OCI-LY7 (cell line): ENCODE measurements around the gene SLC37A1. TPM values are rescaled to one million over a fixed set of nuclear protein-coding genes. Genes with fewer than 3 reads are reported as not detected.

Experiments
- BruUV-seq: library from RNA; stranded (reverse); fragments of 400-500 nt; replicated peaks from 2 replicates; lab custom pipeline; 2021; lab: Mats Ljungman, UMichigan
- CTCF ChIA-PET: fragments of 300-600 bp; sonication (Branson Sonifier 250); formaldehyde crosslinking; loops from one replicate; lab custom pipeline; 2022; ENCODE audit warnings: antibody characterized with exemption; ENCODE audit not compliant: unreplicated experiment; lab: Charles Lee
- POLR2A ChIA-PET: fragments of 300-600 bp; sonication (Branson Sonifier 250); formaldehyde crosslinking; loops from one replicate; lab custom pipeline; 2022; ENCODE audit warnings: antibody characterized with exemption; lab: Charles Lee
- DNase-seq: peaks from one replicate; pipeline ENCODE4 v3.0.0-alpha.2; 2015; ENCODE audit warnings: low spot score
- H2AFZ ChIP-seq: fragments of 200-600 bp; sonication (generic), shearing (Covaris generic); 2 replicates; pipeline ENCODE4 v1.6.1; 2014; ENCODE audit warnings: mild to moderate bottlenecking, antibody characterized with exemption, low read length, moderate library complexity
- H3K27ac ChIP-seq: fragments of 200-600 bp; sonication (generic); 2 replicates; pipeline ENCODE4 v1.5.1; 2014; ENCODE audit warnings: mixed run types, low read depth, mild to moderate bottlenecking, moderate library complexity, low read length, inconsistent platforms; ENCODE audit not compliant: poor library complexity, severe bottlenecking
- H3K36me3 ChIP-seq: fragments of 200-600 bp; sonication (generic); 2 replicates; pipeline ENCODE4 v1.6.1; 2014; ENCODE audit warnings: mild to moderate bottlenecking, antibody characterized with exemption, low read length, moderate library complexity, mixed read lengths; ENCODE audit not compliant: insufficient read depth
- H3K4me1 ChIP-seq: fragments of 200-600 bp; sonication (generic); 2 replicates; pipeline ENCODE4 v1.5.1; 2014; ENCODE audit warnings: mild to moderate bottlenecking, low read length; ENCODE audit not compliant: insufficient read depth, poor library complexity, severe bottlenecking
- H3K4me2 ChIP-seq: fragments of 200-600 bp; sonication (generic); 2 replicates; pipeline ENCODE4 v1.6.1; 2014; ENCODE audit warnings: mild to moderate bottlenecking, low read length
- H3K4me3 ChIP-seq: fragments of 200-600 bp; sonication (generic); 2 replicates; pipeline ENCODE4 v1.5.1; 2014; ENCODE audit warnings: mild to moderate bottlenecking, low read depth, low read length; ENCODE audit not compliant: poor library complexity, severe bottlenecking
- H3K79me2 ChIP-seq: fragments of 200-600 bp; sonication (generic); 2 replicates; pipeline ENCODE4 v1.6.1; 2016; ENCODE audit warnings: low read depth, mild to moderate bottlenecking, low read length, moderate library complexity, mixed read lengths; ENCODE audit not compliant: insufficient read depth
- H3K9me2 ChIP-seq: fragments of 200-600 bp; sonication (generic); 2 replicates; pipeline ENCODE4 v1.6.1; 2016; ENCODE audit warnings: mild to moderate bottlenecking, low read length, mixed read lengths; ENCODE audit not compliant: insufficient read depth
- H3K9me3 ChIP-seq: fragments of 200-600 bp; sonication (generic); 2 replicates; pipeline ENCODE4 v1.6.1; 2014; ENCODE audit warnings: mild to moderate bottlenecking, mixed run types, low read length, mixed read lengths
- H4K20me1 ChIP-seq: fragments of 200-600 bp; sonication (generic); 2 replicates; pipeline ENCODE4 v1.6.1; 2014; ENCODE audit warnings: mild to moderate bottlenecking, antibody characterized with exemption, low read length, moderate library complexity, mixed read lengths; ENCODE audit not compliant: insufficient read depth
- CTCF ChIP-seq: fragments of 200-600 bp; sonication (generic); conservative IDR thresholded peaks from 2 replicates; pipeline ENCODE4 v1.5.1; 2014; ENCODE audit warnings: mild to moderate bottlenecking, antibody characterized with exemption, low read length, moderate library complexity, mixed read lengths
- EZH2phosphoT487 ChIP-seq: fragments of 200-600 bp; sonication (generic); IDR thresholded peaks from 2 replicates; pipeline ENCODE4 v1.6.1; 2018; ENCODE audit warnings: low read depth, borderline replicate concordance, mild to moderate bottlenecking, mixed run types, antibody characterized with exemption, low read length, moderate library complexity, mixed read lengths
- intact Hi-C: fragments of 100-400 bp; cut with micrococcal nuclease; formaldehyde crosslinking; loops from one replicate; pipeline ENCODE4 v1.10.0; 2022; ENCODE audit not compliant: unreplicated experiment
- total RNA-seq, 2 experiments: library from RNA; depleted of rRNA in 1 of 2; stranded (reverse); fragments of >200 nt in 1 of 2; shearing (Covaris generic) in 1 of 2; gene quantifications; 2 replicates each; pipeline ENCODE4 v1.2.3, GENCODE V29; 2014 to 2022

SLC37A1 gene
- total RNA-seq, 2 experiments from 2014 or later, result 22.5 to 27.6 TPM

GRCh38 chr21:42563261-42563660, 49.6 kb downstream of the SLC37A1 start:
- H3K4me3 ChIP-seq, result no peak overlapping the region
- POLR2A ChIA-PET, result interaction anchor here (0.5 to 0.7 kb wide), 3 partner anchors 31 to 1027 kb away, joined by 3 read pairs; no protein-coding TSS in a partner anchor
- no TSS peak for BruUV-seq
- H2AFZ ChIP-seq, result no peak overlapping the region
- DNase-seq, result no peak
- peaks cover 14% of the 10 kb centered on the region; the same call in 1 of the 2 replicates for H3K79me2 ChIP-seq
- H3K9me2 ChIP-seq, result no peaks in the 10 kb centered on the region
- H4K20me1 ChIP-seq, result no peaks in the 10 kb centered on the region
- H3K27ac ChIP-seq, result peak overlapping the region; percentile 96
- H3K4me1 ChIP-seq, result peaks cover 44% of the 10 kb centered on the region
- no peaks in the 10 kb centered on the region for H3K9me3 ChIP-seq
- TF ChIP-seq CTCF (no peak), EZH2phosphoT487 (no peak)
- intact Hi-C loops, result loop anchor here (5.0 to 10.0 kb wide), 2 partner anchors 36 to 52 kb away; no protein-coding TSS in a partner anchor
- H3K4me2 ChIP-seq, result peak overlapping the region; percentile 83
- peaks cover 41% of the 10 kb centered on the region; the same call in 1 of the 2 replicates for H3K36me3 ChIP-seq
- CTCF ChIA-PET, result no interaction called here

- ChIA-PET POLR2A (interaction anchor here (0.5 to 1.1 kb wide), 5 partner anchors 32 to 1028 kb away, joined by 3 to 5 read pairs (median 3); no protein-coding TSS in a partner anchor), CTCF (interaction anchor here (0.6 kb wide), 1 partner anchor 254 kb away, joined by 3 read pairs; no protein-coding TSS in a partner anchor)
- H3K4me1 ChIP-seq, result peaks cover 44% of the 10 kb centered on the region
- H3K79me2 ChIP-seq, result peaks cover 14% of the 10 kb centered on the region; the same call in 1 of the 2 replicates
- no peak overlapping the region for H2AFZ ChIP-seq
- no peak overlapping the region for H3K4me2 ChIP-seq
- H3K9me3 ChIP-seq, result no peaks in the 10 kb centered on the region
- peaks cover 41% of the 10 kb centered on the region; the same call in 1 of the 2 replicates for H3K36me3 ChIP-seq
- H3K9me2 ChIP-seq, result no peaks in the 10 kb centered on the region
- DNase-seq, result no peak
- TF ChIP-seq EZH2phosphoT487, result no peak
- no peak for TF ChIP-seq CTCF
- intact Hi-C loops, result loop anchor here (5.0 to 10.0 kb wide), 2 partner anchors 36 to 51 kb away; no protein-coding TSS in a partner anchor
- H3K4me3 ChIP-seq, result no peak overlapping the region
- H4K20me1 ChIP-seq, result no peaks in the 10 kb centered on the region
- no TSS peak for BruUV-seq
- peak overlapping the region; percentile 96 for H3K27ac ChIP-seq
These were observed 50.0 kb downstream of the SLC37A1 start for GRCh38 chr21:42563686-42564085.

- BruUV-seq, result no TSS peak
- CTCF ChIA-PET, result interaction anchor here (0.6 kb wide), 1 partner anchor 255 kb away, joined by 3 read pairs; no protein-coding TSS in a partner anchor
- no peak for DNase-seq
These were observed 50.9 kb downstream of the SLC37A1 start for GRCh38 chr21:42564561-42564971.

More at GRCh38 chr21:42564561-42564971, 50.9 kb downstream of the SLC37A1 start:
- intact Hi-C loops, result loop anchor here (5.0 to 10.0 kb wide), 2 partner anchors 37 to 50 kb away; no protein-coding TSS in a partner anchor
- no peaks in the 10 kb centered on the region for H4K20me1 ChIP-seq
- H3K4me1 ChIP-seq, result peaks cover 44% of the 10 kb centered on the region
- H3K9me3 ChIP-seq, result no peaks in the 10 kb centered on the region
- peaks cover 38% of the 10 kb centered on the region; the same call in 1 of the 2 replicates for H3K36me3 ChIP-seq
- no peak overlapping the region for H3K27ac ChIP-seq
- TF ChIP-seq EZH2phosphoT487 (no peak), CTCF (no peak)
- no peak overlapping the region for H3K4me2 ChIP-seq
- no peak overlapping the region for H3K4me3 ChIP-seq
- POLR2A ChIA-PET, result interaction anchor here (0.6 to 1.3 kb wide), 4 partner anchors 12 to 95 kb away, joined by 3 to 5 read pairs (median 4); no protein-coding TSS in a partner anchor
- no peaks in the 10 kb centered on the region for H3K9me2 ChIP-seq
- H2AFZ ChIP-seq, result no peak overlapping the region
- H3K79me2 ChIP-seq, result peaks cover 14% of the 10 kb centered on the region; the same call in 1 of the 2 replicates
